Neural cell (in vitro differentiated cells): Measurements from ENCODE around the gene OSBP2. TPM values are rescaled to one million over a fixed set of nuclear protein-coding genes. Genes with fewer than 3 reads are reported as not detected.

Experiments used
- H2AFZ ChIP-seq: fragments of 200-600, 300-800 bp; sonication (generic), shearing (Covaris generic); 2 replicates; pipeline ENCODE4 v1.6.0; 2014; ENCODE audit warnings: low read depth, mild to moderate bottlenecking, antibody characterized with exemption, low read length, moderate library complexity
- H3F3A ChIP-seq: fragments of 200-600 bp; shearing (Covaris generic); 2 replicates; pipeline ENCODE4 v1.6.1; 2016; ENCODE audit warnings: mild to moderate bottlenecking, moderate library complexity, mixed read lengths, antibody characterized with exemption, low read length; ENCODE audit not compliant: insufficient read depth, poor library complexity, severe bottlenecking
- H3K27ac ChIP-seq: fragments of 200-600, 300-800 bp; sonication (generic), shearing (Covaris generic); 2 replicates; pipeline ENCODE4 v1.5.1; 2014; ENCODE audit warnings: mild to moderate bottlenecking, low read length, moderate library complexity
- H3K27me3 ChIP-seq: fragments of 300-800, 200-600 bp; sonication (generic), shearing (Covaris generic); 2 replicates; pipeline ENCODE4 v1.6.0; 2014; ENCODE audit warnings: mild to moderate bottlenecking, low read depth, low read length, moderate library complexity; ENCODE audit not compliant: insufficient read depth
- H3K36me3 ChIP-seq: fragments of 300-800, 200-600 bp; sonication (generic), shearing (Covaris generic); 2 replicates; pipeline ENCODE4 v1.5.1; 2014; ENCODE audit warnings: mild to moderate bottlenecking, antibody characterized with exemption, low read length, moderate library complexity; ENCODE audit not compliant: insufficient read depth
- H3K4me2 ChIP-seq: fragments of 300-800, 200-600 bp; sonication (generic), shearing (Covaris generic); 2 replicates; pipeline ENCODE4 v1.6.0; 2014; ENCODE audit warnings: mild to moderate bottlenecking, low read length
- H3K4me3 ChIP-seq: fragments of 300-800, 200-600 bp; sonication (generic), shearing (Covaris generic); 2 replicates; pipeline ENCODE4 v1.5.1; 2014; ENCODE audit warnings: mild to moderate bottlenecking, low read length, moderate library complexity
- H3K79me2 ChIP-seq: fragments of 200-600 bp; shearing (Covaris generic); replicated peaks from 2 replicates; pipeline ENCODE4 v1.6.0; 2014; ENCODE audit warnings: mild to moderate bottlenecking, low read length, moderate library complexity; ENCODE audit not compliant: insufficient read depth
- H3K9ac ChIP-seq: fragments of 300-800, 200-600 bp; sonication (generic), shearing (Covaris generic); 2 replicates; pipeline ENCODE4 v1.6.1; 2016; ENCODE audit warnings: mild to moderate bottlenecking, low read length, mixed read lengths
- H3K9me2 ChIP-seq: fragments of 200-600 bp; shearing (Covaris generic); 2 replicates; pipeline ENCODE4 v1.6.1; 2016; ENCODE audit warnings: mild to moderate bottlenecking, low read length, mixed read lengths; ENCODE audit not compliant: insufficient read depth
- H3K9me3 ChIP-seq: fragments of 200-600, 300-800 bp; sonication (generic), shearing (Covaris generic); 2 replicates; pipeline ENCODE4 v1.6.1; 2016; ENCODE audit warnings: mild to moderate bottlenecking, mixed run types, low read length, moderate library complexity, mixed read lengths
- H4K20me1 ChIP-seq: fragments of 200-600 bp; shearing (Covaris generic); 2 replicates; pipeline ENCODE4 v1.6.1; 2016; ENCODE audit warnings: mild to moderate bottlenecking, mixed run types; ENCODE audit not compliant: insufficient read depth
- EP300 ChIP-seq: fragments of 450-650 bp; conservative IDR thresholded peaks from 2 replicates; pipeline ENCODE4 v1.6.1; 2014; ENCODE audit warnings: antibody characterized with exemption, mild to moderate bottlenecking, moderate library complexity; ENCODE audit not compliant: poor library complexity, severe bottlenecking
- EZH2 ChIP-seq: fragments of 200-600, 300-800 bp; shearing (Covaris generic), sonication (generic); IDR thresholded peaks from 2 replicates; pipeline ENCODE4 v1.6.1; 2014; ENCODE audit warnings: antibody characterized with exemption, low read length, borderline replicate concordance, mild to moderate bottlenecking; ENCODE audit not compliant: insufficient read depth, poor library complexity, severe bottlenecking
- MXI1 ChIP-seq: fragments of 450-650 bp; conservative IDR thresholded peaks from 2 replicates; pipeline ENCODE4 v1.6.1; 2014; ENCODE audit warnings: antibody characterized with exemption, mild to moderate bottlenecking; ENCODE audit not compliant: poor library complexity, severe bottlenecking
- POLR2AphosphoS5 ChIP-seq: IDR thresholded peaks from 2 replicates; pipeline ENCODE4 v1.6.1; 2012
- RAD21 ChIP-seq: fragments of 450-650 bp; conservative IDR thresholded peaks from 2 replicates; pipeline ENCODE4 v1.6.1; 2014; ENCODE audit warnings: antibody characterized with exemption, mild to moderate bottlenecking, moderate library complexity
- SMC3 ChIP-seq: fragments of 450-650 bp; conservative IDR thresholded peaks from 2 replicates; pipeline ENCODE4 v1.6.1; 2014; ENCODE audit warnings: antibody characterized with exemption, mild to moderate bottlenecking, moderate library complexity; ENCODE audit not compliant: poor library complexity
- TAF1 ChIP-seq: IDR thresholded peaks from 2 replicates; pipeline ENCODE4 v1.6.1; 2012; ENCODE audit warnings: low read depth
- polyA plus RNA-seq: library from polyadenylated mRNA; depleted of rRNA; stranded (reverse); fragments of >200 nt; gene quantifications from 2 replicates; pipeline ENCODE4 v1.2.3, GENCODE V29; 2014
- TF ChIP-seq, protein P1 (sequence below): fragments of 450-650 bp; IDR thresholded peaks from 2 replicates; pipeline ENCODE4 v1.5.1; 2014; ENCODE audit warnings: antibody characterized with exemption, mild to moderate bottlenecking, moderate library complexity; ENCODE audit not compliant: poor library complexity, severe bottlenecking
- TF ChIP-seq, protein P2 (sequence below): IDR thresholded peaks from 2 replicates; pipeline ENCODE4 v1.6.1; 2012; ENCODE audit warnings: borderline replicate concordance

OSBP2 gene
- polyA plus RNA-seq, 1 donor from 2014 or later, result 8.7 TPM

DNA sequence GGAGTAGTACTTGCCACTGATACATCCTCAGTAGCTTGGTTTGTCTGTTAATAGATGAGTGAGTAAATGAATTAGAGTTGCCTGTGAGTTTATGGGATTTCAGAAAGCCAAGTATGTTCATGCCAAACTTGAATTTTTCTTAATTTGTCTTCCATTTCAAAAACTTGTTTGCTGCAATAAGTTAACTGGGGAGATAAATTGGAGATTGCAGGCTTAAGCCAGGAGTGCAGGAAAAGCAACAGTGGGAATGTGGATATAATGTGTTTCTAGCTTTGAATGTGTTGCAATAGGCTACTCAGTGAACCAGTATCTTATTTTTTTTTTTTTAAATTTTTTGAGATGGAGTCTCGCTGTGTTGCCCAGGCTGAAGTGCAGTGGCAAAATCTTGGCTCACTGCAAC, 8.2 kb downstream of the OSBP2 start:
- Histone ChIP-seq H3K27ac (no peak overlapping the region), H3K79me2 (no peaks in the 10 kb centered on the region), H3F3A (no peaks in the 10 kb centered on the region)

DNA sequence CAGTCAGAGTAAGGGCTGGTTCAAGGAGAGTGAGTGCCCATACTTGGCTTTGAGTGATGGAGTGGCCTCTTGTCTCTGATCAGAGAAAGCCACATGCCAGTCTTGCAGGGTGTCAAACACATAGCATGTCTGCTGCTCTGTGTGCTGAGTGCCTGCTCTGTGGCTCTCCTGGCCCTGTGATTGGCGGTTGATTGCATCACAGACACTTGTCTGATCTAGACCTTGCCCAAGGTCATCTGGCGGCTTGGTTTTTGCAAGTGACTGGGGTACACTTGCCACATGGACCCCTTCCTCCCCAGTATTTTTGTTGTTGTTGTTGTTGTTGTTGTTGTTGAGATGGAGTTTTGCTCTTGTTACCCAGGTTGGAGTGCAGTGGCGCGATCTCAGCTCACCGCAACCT, 10.3 kb downstream of the OSBP2 start:
- Histone ChIP-seq H3K79me2 (no peaks in the 10 kb centered on the region), H4K20me1 (no peaks in the 10 kb centered on the region), H3K4me3 (no peak overlapping the region), H3K27ac (no peak overlapping the region), H3K27me3 (no peaks in the 10 kb centered on the region), H3K4me2 (no peak overlapping the region), H3K9ac (no peak overlapping the region), H2AFZ (no peak overlapping the region), H3K36me3 (no peaks in the 10 kb centered on the region), H3F3A (no peaks in the 10 kb centered on the region), H3K9me2 (no peaks in the 10 kb centered on the region), H3K9me3 (no peaks in the 10 kb centered on the region)
- TF ChIP-seq, protein P1, sequence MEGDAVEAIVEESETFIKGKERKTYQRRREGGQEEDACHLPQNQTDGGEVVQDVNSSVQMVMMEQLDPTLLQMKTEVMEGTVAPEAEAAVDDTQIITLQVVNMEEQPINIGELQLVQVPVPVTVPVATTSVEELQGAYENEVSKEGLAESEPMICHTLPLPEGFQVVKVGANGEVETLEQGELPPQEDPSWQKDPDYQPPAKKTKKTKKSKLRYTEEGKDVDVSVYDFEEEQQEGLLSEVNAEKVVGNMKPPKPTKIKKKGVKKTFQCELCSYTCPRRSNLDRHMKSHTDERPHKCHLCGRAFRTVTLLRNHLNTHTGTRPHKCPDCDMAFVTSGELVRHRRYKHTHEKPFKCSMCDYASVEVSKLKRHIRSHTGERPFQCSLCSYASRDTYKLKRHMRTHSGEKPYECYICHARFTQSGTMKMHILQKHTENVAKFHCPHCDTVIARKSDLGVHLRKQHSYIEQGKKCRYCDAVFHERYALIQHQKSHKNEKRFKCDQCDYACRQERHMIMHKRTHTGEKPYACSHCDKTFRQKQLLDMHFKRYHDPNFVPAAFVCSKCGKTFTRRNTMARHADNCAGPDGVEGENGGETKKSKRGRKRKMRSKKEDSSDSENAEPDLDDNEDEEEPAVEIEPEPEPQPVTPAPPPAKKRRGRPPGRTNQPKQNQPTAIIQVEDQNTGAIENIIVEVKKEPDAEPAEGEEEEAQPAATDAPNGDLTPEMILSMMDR, result no peak
- TF ChIP-seq EZH2, result no peak
- TF ChIP-seq, protein P2, sequence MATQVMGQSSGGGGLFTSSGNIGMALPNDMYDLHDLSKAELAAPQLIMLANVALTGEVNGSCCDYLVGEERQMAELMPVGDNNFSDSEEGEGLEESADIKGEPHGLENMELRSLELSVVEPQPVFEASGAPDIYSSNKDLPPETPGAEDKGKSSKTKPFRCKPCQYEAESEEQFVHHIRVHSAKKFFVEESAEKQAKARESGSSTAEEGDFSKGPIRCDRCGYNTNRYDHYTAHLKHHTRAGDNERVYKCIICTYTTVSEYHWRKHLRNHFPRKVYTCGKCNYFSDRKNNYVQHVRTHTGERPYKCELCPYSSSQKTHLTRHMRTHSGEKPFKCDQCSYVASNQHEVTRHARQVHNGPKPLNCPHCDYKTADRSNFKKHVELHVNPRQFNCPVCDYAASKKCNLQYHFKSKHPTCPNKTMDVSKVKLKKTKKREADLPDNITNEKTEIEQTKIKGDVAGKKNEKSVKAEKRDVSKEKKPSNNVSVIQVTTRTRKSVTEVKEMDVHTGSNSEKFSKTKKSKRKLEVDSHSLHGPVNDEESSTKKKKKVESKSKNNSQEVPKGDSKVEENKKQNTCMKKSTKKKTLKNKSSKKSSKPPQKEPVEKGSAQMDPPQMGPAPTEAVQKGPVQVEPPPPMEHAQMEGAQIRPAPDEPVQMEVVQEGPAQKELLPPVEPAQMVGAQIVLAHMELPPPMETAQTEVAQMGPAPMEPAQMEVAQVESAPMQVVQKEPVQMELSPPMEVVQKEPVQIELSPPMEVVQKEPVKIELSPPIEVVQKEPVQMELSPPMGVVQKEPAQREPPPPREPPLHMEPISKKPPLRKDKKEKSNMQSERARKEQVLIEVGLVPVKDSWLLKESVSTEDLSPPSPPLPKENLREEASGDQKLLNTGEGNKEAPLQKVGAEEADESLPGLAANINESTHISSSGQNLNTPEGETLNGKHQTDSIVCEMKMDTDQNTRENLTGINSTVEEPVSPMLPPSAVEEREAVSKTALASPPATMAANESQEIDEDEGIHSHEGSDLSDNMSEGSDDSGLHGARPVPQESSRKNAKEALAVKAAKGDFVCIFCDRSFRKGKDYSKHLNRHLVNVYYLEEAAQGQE, result no peak
- TF ChIP-seq SMC3, result no peak
- TF ChIP-seq RAD21, result no peak
- no peak for TF ChIP-seq MXI1
- no peak for TF ChIP-seq TAF1
- TF ChIP-seq EP300, result no peak
- no peak for TF ChIP-seq POLR2AphosphoS5

More for the DNA sequence above, 8.2 kb downstream of the OSBP2 start:
- TF ChIP-seq, protein P1, result no peak
- TF ChIP-seq RAD21 (no peak), EP300 (no peak), POLR2AphosphoS5 (no peak), MXI1 (no peak), EZH2 (no peak), TAF1 (no peak), SMC3 (no peak)
- TF ChIP-seq, protein P2, result no peak
- no peak overlapping the region for H3K9ac ChIP-seq
- no peak overlapping the region for H3K4me2 ChIP-seq
- H3K9me3 ChIP-seq, result no peaks in the 10 kb centered on the region
- no peaks in the 10 kb centered on the region for H4K20me1 ChIP-seq
- no peaks in the 10 kb centered on the region for H3K36me3 ChIP-seq
- no peak overlapping the region for H3K4me3 ChIP-seq
- no peaks in the 10 kb centered on the region for H3K9me2 ChIP-seq
- no peaks in the 10 kb centered on the region for H3K27me3 ChIP-seq
- H2AFZ ChIP-seq, result no peak overlapping the region
